Measurements from ENCODE around the gene ANKRD39. TPM values are rescaled to one million over a fixed set of nuclear protein-coding genes. Genes with fewer than 3 reads are reported as not detected.
A peak's percentile ranks its signal among the peaks of the same experiment; 100 is the strongest.

The ANKRD39 gene
- total and polyA plus RNA-seq, 2 experiments from 2014 or later = 17.5 to 32.0 TPM

DNA sequence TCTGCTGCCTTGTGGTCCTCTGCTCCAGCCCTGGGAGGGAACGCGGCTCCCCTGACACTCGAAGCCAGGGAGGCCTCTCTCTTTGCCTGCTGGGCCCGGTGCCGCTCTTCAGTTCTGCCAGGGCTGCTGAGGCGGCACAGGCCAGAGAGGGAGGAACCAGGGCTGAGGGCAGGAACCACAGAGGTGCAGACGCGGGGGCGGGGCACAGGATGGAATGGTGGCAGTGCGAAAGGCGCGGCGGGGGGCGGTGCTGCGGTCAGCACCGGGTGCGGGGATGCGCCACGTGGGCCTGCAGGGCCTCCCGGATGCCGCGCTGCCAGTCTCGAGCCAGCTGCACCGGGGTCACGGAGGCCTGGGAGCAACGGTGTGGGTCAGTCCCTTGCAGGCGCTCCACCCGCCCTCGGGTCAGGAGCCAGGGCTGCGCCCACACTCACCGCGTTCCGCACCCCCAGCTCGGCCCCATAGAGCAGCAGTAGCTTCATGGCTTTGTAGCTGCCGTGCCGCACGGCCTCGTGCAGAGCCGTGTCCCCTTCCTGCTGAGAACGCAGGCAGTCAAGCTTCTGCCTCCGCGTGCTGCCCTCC lies 18.4 kb downstream of the ANKRD39 start:
- H3K9me3 Mint-ChIP-seq = no peaks in the 10 kb centered on the region; the same call in 2 of the 3 replicates
- Histone ChIP-seq H3K4me3 (no peak overlapping the region), H3K79me2 (replicated peaks; ENCODE audit: insufficient read depth) (no peaks in the 10 kb centered on the region), H3K9me2 (ENCODE audit: insufficient read depth) (no peaks in the 10 kb centered on the region), H3K27ac (ENCODE audit: low read depth) (no peak overlapping the region), H3K4me2 (peak overlapping the region; percentile 51; the same call in 1 of the 2 replicates), H2AFZ (no peak overlapping the region), H4K20me1 (replicated peaks; ENCODE audit: insufficient read depth) (0 out of 2 replicates have a peak, but pooled peaks cover 3% of the 10 kb centered on the region), H3K27me3 (ENCODE audit: insufficient read depth) (no peaks in the 10 kb centered on the region), H3K36me3 (ENCODE audit: insufficient read depth) (peaks cover 8% of the 10 kb centered on the region; the same call in 1 of the 2 replicates), H3F3A (replicated peaks; ENCODE audit: low read depth) (no peaks in the 10 kb centered on the region), H3K4me1 (ENCODE audit: insufficient read depth) (0 out of 2 replicates have a peak, but pooled peaks cover 6% of the 10 kb centered on the region)
- peaks cover 3% of the 10 kb centered on the region; the same call in 2 of the 3 replicates for H3K4me1 Mint-ChIP-seq
- peaks cover 22% of the 10 kb centered on the region for H3K36me3 Mint-ChIP-seq (ENCODE audit: low read depth)
- no peak overlapping the region for H3K27ac Mint-ChIP-seq
- H3K27me3 Mint-ChIP-seq (ENCODE audit: insufficient read depth, low read depth, poor library complexity) = peaks cover 15% of the 10 kb centered on the region
- TF ChIP-seq ZNF331 (CRISPR knock-in tag; IDR thresholded peaks at IDR 0.05; ENCODE audit: low read depth) (no peak), ZNF114 (CRISPR knock-in tag; IDR thresholded peaks at IDR 0.05) (no peak), EZH2 (IDR thresholded peaks at IDR 0.05; ENCODE audit: low read depth, unreplicated experiment) (no peak), POLR2AphosphoS5 (IDR thresholded peaks at IDR 0.05; ENCODE audit: low read depth) (no peak)
- TF ChIP-seq, protein P1, sequence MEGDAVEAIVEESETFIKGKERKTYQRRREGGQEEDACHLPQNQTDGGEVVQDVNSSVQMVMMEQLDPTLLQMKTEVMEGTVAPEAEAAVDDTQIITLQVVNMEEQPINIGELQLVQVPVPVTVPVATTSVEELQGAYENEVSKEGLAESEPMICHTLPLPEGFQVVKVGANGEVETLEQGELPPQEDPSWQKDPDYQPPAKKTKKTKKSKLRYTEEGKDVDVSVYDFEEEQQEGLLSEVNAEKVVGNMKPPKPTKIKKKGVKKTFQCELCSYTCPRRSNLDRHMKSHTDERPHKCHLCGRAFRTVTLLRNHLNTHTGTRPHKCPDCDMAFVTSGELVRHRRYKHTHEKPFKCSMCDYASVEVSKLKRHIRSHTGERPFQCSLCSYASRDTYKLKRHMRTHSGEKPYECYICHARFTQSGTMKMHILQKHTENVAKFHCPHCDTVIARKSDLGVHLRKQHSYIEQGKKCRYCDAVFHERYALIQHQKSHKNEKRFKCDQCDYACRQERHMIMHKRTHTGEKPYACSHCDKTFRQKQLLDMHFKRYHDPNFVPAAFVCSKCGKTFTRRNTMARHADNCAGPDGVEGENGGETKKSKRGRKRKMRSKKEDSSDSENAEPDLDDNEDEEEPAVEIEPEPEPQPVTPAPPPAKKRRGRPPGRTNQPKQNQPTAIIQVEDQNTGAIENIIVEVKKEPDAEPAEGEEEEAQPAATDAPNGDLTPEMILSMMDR (conservative IDR thresholded peaks at IDR 0.05; ENCODE audit: low read depth in 2 of 2) = no peak
- no peak overlapping the region for H3K4me3 Mint-ChIP-seq
- DNase-seq (ENCODE audit: low spot score) (peak; percentile 80), ATAC-seq (peak; percentile 74)

GRCh38 chr2:96838345-96839292 lies 19.2 kb downstream of the ANKRD39 start:
- Mint-ChIP-seq H3K27me3 (ENCODE audit: insufficient read depth, low read depth, poor library complexity) (peaks cover 19% of the 10 kb centered on the region), H3K9me3 (no peaks in the 10 kb centered on the region; the same call in 2 of the 3 replicates), H3K27ac (no peak overlapping the region), H3K4me1 (peaks cover 4% of the 10 kb centered on the region), H3K36me3 (ENCODE audit: low read depth) (peaks cover 25% of the 10 kb centered on the region), H3K4me3 (no peak overlapping the region)
- no peak for TF ChIP-seq ZNF114 (CRISPR knock-in tag; IDR thresholded peaks at IDR 0.05)
- TF ChIP-seq EZH2 (IDR thresholded peaks at IDR 0.05; ENCODE audit: low read depth, unreplicated experiment) = no peak
- TF ChIP-seq POLR2AphosphoS5 (IDR thresholded peaks at IDR 0.05; ENCODE audit: low read depth) = no peak
- TF ChIP-seq STAT1 (IDR thresholded peaks at IDR 0.05; ENCODE audit: unreplicated experiment) = no peak
- TF ChIP-seq ZNF331 (CRISPR knock-in tag; IDR thresholded peaks at IDR 0.05; ENCODE audit: low read depth) = no peak
- no peak for TF ChIP-seq NANOG (IDR thresholded peaks at IDR 0.05; ENCODE audit: borderline replicate concordance)
- TF ChIP-seq JUNB (IDR thresholded peaks at IDR 0.05; ENCODE audit: unreplicated experiment) = no peak
- TF ChIP-seq ETS1 (IDR thresholded peaks at IDR 0.05) = no peak
- TF ChIP-seq EZH2phosphoT487 (IDR thresholded peaks at IDR 0.05; ENCODE audit: unreplicated experiment) = no peak
- Histone ChIP-seq H4K20me1 (replicated peaks; ENCODE audit: insufficient read depth) (peaks cover 7% of the 10 kb centered on the region; the same call in 1 of the 2 replicates), H3K36me3 (ENCODE audit: insufficient read depth) (peaks cover 9% of the 10 kb centered on the region; the same call in 1 of the 2 replicates), H3K4me2 (peak overlapping the region; percentile 51; the same call in 1 of the 2 replicates), H2AFZ (no peak overlapping the region), H3F3A (replicated peaks; ENCODE audit: low read depth) (0 out of 2 replicates have a peak, but pooled peaks cover 2% of the 10 kb centered on the region), H3K79me2 (replicated peaks; ENCODE audit: insufficient read depth) (no peaks in the 10 kb centered on the region), H3K27ac (ENCODE audit: low read depth) (no peak overlapping the region), H3K4me3 (no peak overlapping the region), H3K9me2 (ENCODE audit: insufficient read depth) (no peaks in the 10 kb centered on the region), H3K4me1 (ENCODE audit: insufficient read depth) (peaks cover 7% of the 10 kb centered on the region), H3K27me3 (ENCODE audit: insufficient read depth) (no peaks in the 10 kb centered on the region)
- DNase-seq (ENCODE audit: low spot score) = no peak
- ATAC-seq = no peak

Measured in GM23338 (cell line).